Stimulated activated CD4-positive, alpha-beta T cell treated with anti-CD3 and anti-CD28 coated beads, Interleukin-15, amount 100 ng/mL, for 24 hours (primary cell): ENCODE measurements around the gene GLRX2.
A peak's percentile ranks its signal among the peaks of the same experiment; 100 is the strongest.
"Not testable (repeated sequence)": the region's sequence is repeated elsewhere in the genome, so short reads cannot be mapped to it uniquely, and the experiment has no call there.

Experiments used
- DNase-seq: peaks from one replicate; pipeline ENCODE4 v3.0.0-alpha.2; 2020

The GLRX2 gene, protein sequence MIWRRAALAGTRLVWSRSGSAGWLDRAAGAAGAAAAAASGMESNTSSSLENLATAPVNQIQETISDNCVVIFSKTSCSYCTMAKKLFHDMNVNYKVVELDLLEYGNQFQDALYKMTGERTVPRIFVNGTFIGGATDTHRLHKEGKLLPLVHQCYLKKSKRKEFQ

DNA sequence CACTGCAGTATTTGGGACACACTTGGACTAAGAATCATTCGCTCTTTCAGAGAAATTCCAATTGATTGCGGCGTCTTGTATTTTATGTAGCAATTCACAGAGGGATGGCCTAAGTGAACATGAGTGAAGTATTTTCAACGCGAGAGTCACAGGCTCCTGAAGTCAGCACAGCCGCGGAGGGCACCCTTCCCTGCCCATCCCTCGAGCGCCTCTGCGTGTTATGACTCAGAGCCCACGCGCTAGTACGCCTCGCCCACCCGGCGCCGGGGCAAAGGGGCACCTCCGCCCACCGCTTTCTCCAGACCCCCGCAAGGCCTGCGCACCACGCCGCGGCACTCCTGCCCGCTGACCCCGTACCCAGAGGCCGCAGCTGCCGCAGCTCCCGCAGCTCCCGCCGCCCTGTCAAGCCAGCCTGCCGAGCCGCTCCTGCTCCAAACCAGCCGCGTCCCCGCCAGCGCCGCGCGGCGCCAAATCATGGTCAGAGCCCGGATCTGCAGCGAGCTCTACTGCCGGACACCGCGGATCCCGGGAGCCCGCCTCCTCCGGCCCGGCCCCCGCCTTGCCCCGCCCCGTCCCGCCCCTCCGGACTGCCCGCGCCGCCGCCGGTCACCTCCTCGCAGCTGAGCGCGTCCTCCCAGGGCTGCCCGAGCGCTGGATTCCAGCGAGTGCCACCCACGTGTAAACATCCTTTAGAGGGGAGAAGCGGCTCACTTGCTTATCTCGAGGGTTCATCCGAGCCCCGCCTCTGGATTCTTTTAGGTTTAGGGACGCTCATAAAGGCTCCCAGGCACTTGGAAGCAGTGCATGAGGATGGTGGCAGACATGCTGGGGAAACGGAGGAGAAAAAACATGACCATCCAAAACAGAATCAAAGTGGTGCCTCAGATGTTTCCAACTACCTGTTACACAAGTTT lies at the start of gene GLRX2:
TSS of gene GLRX2 (minus strand) at position 508 of the 914 bp plus-strand sequence. CDS start at position 476, 32 bp downstream.
- peak; percentile 74 for DNase-seq

- DNase-seq, result no peak
These were observed 39.8 kb upstream of the GLRX2 start for GRCh38 chr1:193144999-193145398.

DNA sequence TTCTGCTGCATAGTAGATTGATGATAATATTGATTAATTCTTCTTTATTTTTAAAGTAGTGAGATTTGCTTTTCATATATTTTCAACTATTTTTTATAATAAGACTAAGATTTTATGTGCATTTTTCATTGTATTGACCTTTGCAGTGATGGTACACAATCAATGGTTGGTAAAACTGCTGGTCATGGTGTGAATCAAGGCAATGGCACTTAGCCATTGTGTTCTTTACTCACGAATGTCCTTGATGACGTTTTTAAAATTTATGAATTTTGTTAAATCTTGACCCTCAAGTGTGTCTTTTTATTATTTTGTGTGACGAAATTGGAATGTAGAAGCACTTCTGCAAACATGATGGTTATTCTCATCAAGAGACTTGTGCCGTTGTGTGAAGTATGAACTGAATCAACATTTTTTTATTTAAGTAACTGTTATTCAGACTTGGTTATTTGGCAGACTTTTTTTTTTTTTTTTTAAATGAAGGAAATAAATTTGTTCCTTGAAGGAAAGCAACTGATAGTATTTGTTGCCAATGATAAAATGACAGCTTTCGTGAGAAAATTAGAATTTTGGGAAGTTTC lies 39.2 kb upstream of the GLRX2 start:
- DNase-seq, result no peak

GRCh38 chr1:193143285-193143684 lies 38.1 kb upstream of the GLRX2 start:
- DNase-seq, result no peak

DNA sequence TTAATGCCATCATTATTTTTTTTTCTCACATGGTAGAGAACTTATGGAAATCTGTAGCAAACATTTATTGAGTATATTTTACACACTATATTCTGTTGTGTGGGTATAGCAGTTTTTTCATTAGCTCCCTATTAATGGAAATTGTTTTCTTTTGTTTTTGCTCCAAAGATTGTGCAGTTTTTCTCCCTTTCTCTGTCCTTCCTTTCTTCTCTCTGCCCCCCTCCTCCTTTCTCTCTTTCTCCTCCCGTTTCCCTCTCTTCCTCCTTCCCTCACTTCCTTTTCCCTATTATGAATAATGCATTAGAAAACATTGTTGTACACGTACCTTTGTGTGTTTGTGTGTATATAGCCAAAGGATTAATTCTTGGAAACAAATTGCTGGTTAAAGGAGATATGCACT lies 37.2 kb upstream of the GLRX2 start:
- DNase-seq, result no peak

GRCh38 chr1:193141804-193142203 lies 36.6 kb upstream of the GLRX2 start:
- no peak for DNase-seq

GRCh38 chr1:193140254-193140653 lies 35.0 kb upstream of the GLRX2 start:
- DNase-seq, result no peak

DNA sequence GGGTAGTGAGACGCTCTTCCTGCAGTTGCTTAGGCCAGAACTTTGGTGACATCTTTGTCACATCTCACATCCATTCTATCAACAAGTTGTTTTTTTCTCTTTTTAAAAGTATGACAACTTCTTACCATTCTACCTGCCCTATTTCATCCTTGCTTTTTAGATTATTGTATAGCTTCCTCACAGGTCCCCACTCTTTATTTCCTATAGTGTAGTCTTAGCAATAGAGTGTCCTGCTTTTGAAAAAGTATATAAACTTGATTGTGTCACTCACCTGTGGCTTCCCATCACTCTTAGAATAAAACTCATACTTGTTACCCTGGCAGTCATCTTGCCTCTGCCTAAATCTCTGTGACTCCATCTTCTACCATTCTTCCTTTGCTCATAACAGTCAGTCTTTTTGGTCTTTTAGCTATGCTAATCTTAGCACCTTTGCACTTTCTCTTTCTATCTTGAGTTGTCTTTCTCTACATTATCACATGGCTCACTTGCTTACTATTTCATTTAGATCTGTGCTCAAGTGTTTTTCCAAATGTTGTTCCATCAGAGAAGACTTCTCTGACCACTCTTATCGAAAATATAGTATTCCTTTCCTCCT lies 26.1 kb upstream of the GLRX2 start:
- DNase-seq, result no peak

DNA sequence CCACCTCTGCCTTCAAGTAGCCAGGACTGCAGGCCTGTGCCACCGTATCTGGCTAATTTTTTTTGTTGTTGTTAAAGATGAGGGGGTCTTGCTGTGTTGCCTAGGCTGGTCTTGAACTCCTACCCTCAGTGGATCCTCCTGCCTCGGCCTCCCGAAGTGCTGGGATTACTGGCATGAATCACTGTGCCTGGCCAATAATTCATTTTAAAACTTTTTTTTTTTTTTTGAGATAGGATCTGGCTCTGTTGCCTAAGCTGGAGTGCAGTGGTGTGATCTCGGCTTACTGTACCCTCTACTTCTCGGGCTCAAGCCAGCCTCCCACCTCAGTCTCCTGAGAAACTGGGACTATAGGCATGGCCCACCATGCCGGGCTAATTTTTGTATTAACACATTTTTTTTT lies 20.2 kb upstream of the GLRX2 start:
- no peak for DNase-seq

DNA sequence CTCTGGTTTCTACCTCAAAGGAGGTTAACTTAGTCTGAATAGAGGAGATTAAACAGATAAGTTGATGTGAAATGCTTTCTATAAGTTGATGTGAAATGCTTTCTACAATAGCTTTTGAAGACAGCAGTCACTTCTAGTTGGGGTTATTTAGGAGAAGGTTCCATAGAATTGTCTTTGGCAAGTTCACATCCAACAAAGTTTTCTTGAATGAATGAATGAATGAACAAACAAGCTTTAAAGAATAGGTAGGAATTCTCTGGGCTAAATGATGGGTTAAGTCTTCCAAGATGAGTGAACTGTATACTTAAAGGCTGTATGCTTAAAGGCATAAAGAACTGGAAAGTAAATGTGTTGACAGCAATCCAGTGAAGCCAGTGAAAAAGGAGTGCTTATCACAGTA lies 18.5 kb upstream of the GLRX2 start:
- DNase-seq, result no peak

DNA sequence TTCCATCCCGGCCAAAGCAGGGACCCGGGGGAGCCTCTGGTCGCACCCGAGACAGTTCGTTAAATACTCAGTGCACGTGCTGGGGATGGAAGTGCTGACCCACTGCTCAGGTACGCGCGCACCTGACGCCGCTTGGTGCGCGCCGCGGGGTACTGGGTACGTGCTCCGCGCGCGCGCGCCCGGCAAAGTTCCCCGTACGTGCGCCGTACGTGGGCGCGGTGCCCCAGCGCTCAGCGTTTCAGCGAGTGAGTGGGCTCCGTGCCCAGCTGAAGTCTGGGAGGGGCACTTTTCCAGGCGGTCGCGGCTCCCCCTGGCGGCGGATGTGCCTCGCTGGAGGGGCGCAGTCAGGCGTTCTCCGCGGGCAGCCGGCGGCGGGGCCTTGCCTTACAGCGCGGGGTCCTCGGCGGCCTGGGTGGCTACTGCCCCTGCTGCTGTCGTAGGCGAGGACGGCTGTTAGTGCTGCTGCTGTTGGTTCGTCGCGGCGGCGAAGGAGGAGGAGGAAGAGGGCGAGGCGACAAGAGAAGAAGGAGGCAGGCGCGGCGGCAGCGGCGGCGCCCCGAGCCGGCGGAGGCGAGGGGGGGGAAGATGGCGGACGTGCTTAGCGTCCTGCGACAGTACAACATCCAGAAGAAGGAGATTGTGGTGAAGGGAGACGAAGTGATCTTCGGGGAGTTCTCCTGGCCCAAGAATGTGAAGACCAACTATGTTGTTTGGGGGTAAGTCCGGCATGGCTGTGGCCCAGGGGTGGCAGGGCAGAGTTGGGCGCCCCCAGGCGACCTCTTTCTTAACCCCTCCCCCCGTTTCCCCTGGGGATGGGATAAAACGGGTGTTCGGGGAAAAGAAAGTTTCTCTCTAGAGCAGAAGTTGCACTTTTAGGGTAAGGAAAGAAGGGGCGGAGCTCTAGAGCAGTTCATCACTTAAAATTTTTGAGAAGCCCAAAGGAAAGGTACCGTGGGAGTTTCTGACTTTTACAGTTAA lies 16.7 kb upstream of the GLRX2 start, which contains the start of gene CDC73:
TSS of gene CDC73 (plus strand) at position 416 of the 978 bp plus-strand sequence. CDS start at position 586, 170 bp downstream.
- DNase-seq, result peak; percentile 99

- DNase-seq, result no peak
These were observed 15.5 kb upstream of the GLRX2 start for GRCh38 chr1:193120604-193121166.

- DNase-seq, result no peak
These were observed 13.9 kb upstream of the GLRX2 start for GRCh38 chr1:193118803-193119730.

GRCh38 chr1:193118194-193118593 lies 13.0 kb upstream of the GLRX2 start:
- DNase-seq, result no peak

GRCh38 chr1:193117167-193117566 lies 12.0 kb upstream of the GLRX2 start:
- DNase-seq, result not testable (repeated sequence)

- DNase-seq, result no peak
These were observed 10.5 kb upstream of the GLRX2 start for GRCh38 chr1:193115629-193116227.

DNA sequence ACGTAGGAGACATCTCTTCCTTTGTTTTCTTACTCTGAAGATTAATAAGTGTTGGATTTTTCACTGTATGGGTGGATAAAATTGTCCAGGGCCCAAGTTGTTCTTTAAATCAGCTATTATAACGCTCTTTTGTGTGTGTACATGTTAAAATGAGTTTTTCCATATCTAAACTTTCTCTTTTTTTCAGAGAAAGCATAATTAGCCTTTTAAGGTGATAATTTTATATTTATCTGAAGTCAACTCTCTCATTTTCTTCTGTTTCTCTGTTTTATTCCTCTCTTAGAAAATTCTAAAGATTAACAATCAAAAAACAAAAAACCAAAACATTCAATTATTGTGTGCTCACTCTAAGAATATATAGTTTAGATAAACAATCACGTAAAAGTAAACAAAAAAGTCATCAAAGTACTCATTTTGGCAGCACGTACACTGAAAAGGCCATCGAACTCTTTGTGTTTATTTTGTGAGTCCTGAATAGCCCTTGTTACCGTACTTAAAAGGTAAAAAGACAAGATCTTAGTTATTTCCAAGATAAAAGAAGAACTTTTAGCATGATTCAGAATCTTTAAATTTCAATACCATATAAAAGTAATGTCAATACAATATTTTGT lies 9.4 kb upstream of the GLRX2 start:
- no peak for DNase-seq

DNA sequence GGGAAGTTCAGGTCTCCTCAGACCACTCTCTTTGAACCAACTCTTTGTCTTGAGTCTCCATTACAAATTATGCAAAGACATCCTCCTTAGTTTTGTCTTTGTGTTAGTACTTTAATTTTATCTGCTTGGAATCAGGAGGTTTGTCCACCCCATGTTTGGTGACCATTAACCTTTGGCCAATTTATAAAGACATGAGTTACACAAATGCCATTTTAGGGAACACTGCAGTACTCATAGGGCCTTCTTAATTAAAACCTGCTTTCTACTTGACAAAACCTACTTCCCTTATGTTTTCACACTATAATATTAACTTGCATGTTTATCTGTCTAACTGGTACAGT lies 8.7 kb upstream of the GLRX2 start:
- DNase-seq, result no peak

DNA sequence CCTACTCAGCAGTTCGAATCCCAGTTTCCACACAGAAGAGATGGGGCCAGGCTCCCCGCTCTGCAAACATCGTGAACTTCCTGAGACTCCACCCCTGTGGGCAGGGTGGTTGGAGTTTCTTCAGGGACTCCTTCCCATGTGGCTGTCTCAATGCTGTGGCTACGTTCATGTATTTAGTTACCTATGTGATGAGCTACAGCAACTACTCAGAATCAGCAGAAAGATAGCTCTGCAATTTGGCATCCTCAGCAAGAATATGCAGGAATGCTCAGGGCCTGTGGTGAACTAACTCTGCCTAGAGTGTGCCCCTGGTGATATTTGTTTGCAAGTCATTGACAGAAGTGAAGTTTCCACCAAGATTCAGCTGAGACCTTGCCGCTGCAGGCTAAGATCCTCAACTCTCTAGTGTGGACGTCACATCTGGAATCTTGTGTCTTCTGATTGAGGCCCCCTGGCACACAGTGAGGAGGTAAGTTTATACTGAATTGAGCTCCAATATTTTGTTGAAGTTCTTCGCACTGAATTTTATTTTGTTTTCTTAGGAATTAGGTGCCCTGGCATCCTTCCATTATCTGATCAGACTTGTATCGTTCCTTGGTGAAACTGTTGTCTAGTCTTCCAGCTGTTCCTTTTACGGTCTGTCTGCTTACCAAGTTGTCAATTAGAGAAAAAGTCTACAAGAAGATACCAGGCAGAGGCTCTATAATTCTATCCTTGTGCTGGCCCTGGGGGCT lies 8.2 kb upstream of the GLRX2 start:
- no peak for DNase-seq
